PC-3 (cell line): ENCODE data around the gene NCOA7. TPM values are rescaled to one million over a fixed set of nuclear protein-coding genes. Genes with fewer than 3 reads are reported as not detected.
"Not testable (repeated sequence)": the region's sequence is repeated elsewhere in the genome, so short reads cannot be mapped to it uniquely, and the experiment has no call there.

Experiments used
- ATAC-seq: fragments of 200-7000 bp; cut with Tn5 transposase; 2 replicates; pipeline ENCODE4 v1.9.1; 2020; ENCODE audit warnings: mild to moderate bottlenecking, moderate library complexity
- BruUV-seq: library from RNA; stranded (reverse); fragments of 400-500 nt; replicated peaks from 2 replicates; lab custom pipeline; 2021; lab: Mats Ljungman, UMichigan
- CTCF ChIA-PET: fragments of 300-600 bp; sonication (Branson Sonifier 250); formaldehyde crosslinking; loops from one replicate; lab custom pipeline; 2022; ENCODE audit warnings: antibody characterized with exemption; lab: Charles Lee
- POLR2A ChIA-PET: fragments of 300-600 bp; sonication (Branson Sonifier 250); formaldehyde crosslinking; loops from one replicate; lab custom pipeline; 2022; ENCODE audit warnings: antibody characterized with exemption; ENCODE audit not compliant: unreplicated experiment; lab: Charles Lee
- DNase-seq: peaks from one replicate; pipeline ENCODE4 v3.0.0-alpha.2; 2015
- H2AFZ ChIP-seq: fragments of 300-600 bp; sonication (generic); 2 replicates; pipeline ENCODE4 v1.6.0; 2016; ENCODE audit warnings: antibody characterized with exemption, low read length
- H3F3A ChIP-seq: fragments of 300-600 bp; sonication (generic); one replicate; pipeline ENCODE4 v1.6.0; 2017; ENCODE audit warnings: antibody characterized with exemption, low read length, control low read depth, mild to moderate bottlenecking; ENCODE audit not compliant: unreplicated experiment
- H3K27ac ChIP-seq: fragments of 300-600 bp; sonication (generic); 2 replicates; pipeline ENCODE4 v1.5.1; 2016; ENCODE audit warnings: mild to moderate bottlenecking, low read length
- H3K27me3 ChIP-seq: fragments of 300-600 bp; sonication (generic); 2 replicates; pipeline ENCODE4 v1.6.1; 2016; ENCODE audit warnings: low read length, mixed read lengths
- H3K36me3 ChIP-seq: fragments of 300-600 bp; sonication (generic); 2 replicates; pipeline ENCODE4 v1.6.1; 2016; ENCODE audit warnings: low read depth, mixed run types, low read length, mixed read lengths
- H3K4me1 ChIP-seq: fragments of 300-600 bp; sonication (generic); 2 replicates; pipeline ENCODE4 v1.5.1; 2016; ENCODE audit warnings: low read length; ENCODE audit not compliant: insufficient read depth
- H3K4me2 ChIP-seq: fragments of 300-600 bp; sonication (generic); 2 replicates; pipeline ENCODE4 v1.6.0; 2016; ENCODE audit warnings: low read length
- H3K4me3 ChIP-seq: fragments of 300-600 bp; sonication (generic); 2 replicates; pipeline ENCODE4 v1.5.1; 2016; ENCODE audit warnings: mild to moderate bottlenecking, low read length, mixed read lengths
- H3K79me2 ChIP-seq: fragments of 300-600 bp; sonication (generic); 2 replicates; pipeline ENCODE4 v1.6.1; 2017; ENCODE audit warnings: low read length, mixed read lengths
- H3K9ac ChIP-seq: fragments of 300-600 bp; sonication (generic); 2 replicates; pipeline ENCODE4 v1.6.0; 2016; ENCODE audit warnings: mild to moderate bottlenecking, low read length
- H3K9me2 ChIP-seq: fragments of 300-600 bp; sonication (generic); replicated peaks from 2 replicates; pipeline ENCODE4 v1.6.1; 2016; ENCODE audit warnings: mixed run types, low read length, mixed read lengths
- H3K9me3 ChIP-seq: fragments of 300-600 bp; sonication (generic); 2 replicates; pipeline ENCODE4 v1.6.1; 2016; ENCODE audit warnings: low read length, mixed read lengths
- H4K20me1 ChIP-seq: fragments of 300-600 bp; sonication (generic); 2 replicates; pipeline ENCODE4 v1.6.1; 2016; ENCODE audit warnings: low read length, mixed read lengths
- EZH2 ChIP-seq: fragments of 300-600 bp; sonication (generic); IDR thresholded peaks from one replicate; pipeline ENCODE4 v1.6.1; 2017; ENCODE audit warnings: antibody characterized with exemption, mild to moderate bottlenecking, low read length; ENCODE audit not compliant: unreplicated experiment
- EZH2phosphoT487 ChIP-seq: fragments of 300-600 bp; sonication (generic); IDR thresholded peaks from 2 replicates; pipeline ENCODE4 v1.6.1; 2018; ENCODE audit warnings: mild to moderate bottlenecking, antibody characterized with exemption, low read length, borderline replicate concordance
- intact Hi-C: fragments of 100-400 bp; cut with micrococcal nuclease; formaldehyde crosslinking; loops from 2 replicates; pipeline ENCODE4 v1.9.0; 2023
- total RNA-seq: library from RNA; depleted of rRNA; stranded (reverse); fragments of >200 nt; gene quantifications from 2 replicates; pipeline ENCODE4 v1.2.3, GENCODE V29; 2014
- TF ChIP-seq, protein P1 (sequence below): fragments of 300-600 bp; sonication (generic); conservative IDR thresholded peaks from 2 replicates; pipeline ENCODE4 v1.5.1; 2017; ENCODE audit warnings: antibody characterized with exemption, low read depth, mild to moderate bottlenecking, low read length

The NCOA7 gene
- total RNA-seq, 1 experiment from 2014 or later: 13.4 TPM

- H3K79me2 ChIP-seq: no peaks in the 10 kb centered on the region
- DNase-seq: no peak
- TF ChIP-seq EZH2: no peak
- no peak for TF ChIP-seq EZH2phosphoT487
- TF ChIP-seq, protein P1, sequence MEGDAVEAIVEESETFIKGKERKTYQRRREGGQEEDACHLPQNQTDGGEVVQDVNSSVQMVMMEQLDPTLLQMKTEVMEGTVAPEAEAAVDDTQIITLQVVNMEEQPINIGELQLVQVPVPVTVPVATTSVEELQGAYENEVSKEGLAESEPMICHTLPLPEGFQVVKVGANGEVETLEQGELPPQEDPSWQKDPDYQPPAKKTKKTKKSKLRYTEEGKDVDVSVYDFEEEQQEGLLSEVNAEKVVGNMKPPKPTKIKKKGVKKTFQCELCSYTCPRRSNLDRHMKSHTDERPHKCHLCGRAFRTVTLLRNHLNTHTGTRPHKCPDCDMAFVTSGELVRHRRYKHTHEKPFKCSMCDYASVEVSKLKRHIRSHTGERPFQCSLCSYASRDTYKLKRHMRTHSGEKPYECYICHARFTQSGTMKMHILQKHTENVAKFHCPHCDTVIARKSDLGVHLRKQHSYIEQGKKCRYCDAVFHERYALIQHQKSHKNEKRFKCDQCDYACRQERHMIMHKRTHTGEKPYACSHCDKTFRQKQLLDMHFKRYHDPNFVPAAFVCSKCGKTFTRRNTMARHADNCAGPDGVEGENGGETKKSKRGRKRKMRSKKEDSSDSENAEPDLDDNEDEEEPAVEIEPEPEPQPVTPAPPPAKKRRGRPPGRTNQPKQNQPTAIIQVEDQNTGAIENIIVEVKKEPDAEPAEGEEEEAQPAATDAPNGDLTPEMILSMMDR: no peak
- no peaks in the 10 kb centered on the region for H3K9me3 ChIP-seq
- no peak for ATAC-seq
- no peaks in the 10 kb centered on the region; the same call in 1 of the 2 replicates for H3K36me3 ChIP-seq
- no peak overlapping the region for H3K4me2 ChIP-seq
- no peak overlapping the region for H3K4me3 ChIP-seq
- no peaks in the 10 kb centered on the region for H3F3A ChIP-seq
- intact Hi-C loops: no loop called here
- no TSS peak for BruUV-seq
- no peaks in the 10 kb centered on the region for H3K4me1 ChIP-seq
- H3K27me3 ChIP-seq: peaks cover 8% of the 10 kb centered on the region; the same call in 1 of the 2 replicates
- H4K20me1 ChIP-seq: no peaks in the 10 kb centered on the region
- POLR2A ChIA-PET: no interaction called here
- no peak overlapping the region for H2AFZ ChIP-seq
- no peaks in the 10 kb centered on the region for H3K9me2 ChIP-seq
- H3K27ac ChIP-seq: no peak overlapping the region
- H3K9ac ChIP-seq: no peak overlapping the region
- CTCF ChIA-PET: no interaction called here
Measured at GRCh38 chr6:125773387-125774341, 17.1 kb upstream of the NCOA7 start.

- BruUV-seq: not testable (repeated sequence)
Measured at GRCh38 chr6:125776107-125776826, 14.5 kb upstream of the NCOA7 start.

DNA sequence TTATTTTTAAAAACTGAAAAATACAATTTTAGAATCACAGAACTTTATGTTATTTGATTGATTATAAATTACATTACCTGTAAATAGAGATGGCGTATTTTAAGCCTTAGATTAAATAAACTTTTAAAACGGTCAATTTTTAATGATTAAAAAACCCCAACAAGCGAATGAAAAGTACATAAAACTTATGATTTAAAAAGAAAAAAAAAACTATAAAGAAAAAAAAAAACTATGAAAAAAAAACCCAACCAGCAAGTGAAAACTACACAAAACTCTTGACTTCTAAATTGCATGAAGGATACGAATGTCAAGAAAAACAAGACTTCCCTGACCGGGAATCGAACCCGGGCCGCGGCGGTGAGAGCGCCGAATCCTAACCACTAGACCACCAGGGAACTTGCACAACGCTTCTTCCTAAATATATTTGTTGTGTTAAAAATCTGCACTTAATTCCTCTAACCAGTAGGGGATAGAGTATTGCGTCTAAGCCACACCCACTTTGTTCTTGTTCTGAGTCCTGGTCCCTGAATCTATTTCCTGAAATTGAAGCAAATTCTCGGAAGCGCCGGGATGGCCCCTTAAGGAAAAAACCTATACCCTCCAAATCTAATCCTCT lies 10.7 kb upstream of the NCOA7 start:
- intact Hi-C loops: loop anchor here (1.0 to 5.0 kb wide), 3 partner anchors 79 to 192 kb away; partner anchors contain the start of gene HINT3
- POLR2A ChIA-PET: no interaction called here
- Histone ChIP-seq H3K4me1 (peaks cover 15% of the 10 kb centered on the region), H3K27ac (peak overlapping the region; percentile 54), H3K9me3 (no peaks in the 10 kb centered on the region), H3K4me2 (peak overlapping the region; percentile 78), H3K27me3 (peaks cover 4% of the 10 kb centered on the region; the same call in 1 of the 2 replicates), H3F3A (no peaks in the 10 kb centered on the region), H3K9me2 (no peaks in the 10 kb centered on the region), H3K9ac (peak overlapping the region; percentile 72), H3K36me3 (no peaks in the 10 kb centered on the region), H2AFZ (peak overlapping the region; percentile 86), H3K4me3 (peak overlapping the region; percentile 94), H4K20me1 (no peaks in the 10 kb centered on the region), H3K79me2 (no peaks in the 10 kb centered on the region)
- peak; percentile 68 for ATAC-seq
- CTCF ChIA-PET: no interaction called here
- no TSS peak for BruUV-seq
- TF ChIP-seq EZH2: no peak
- no peak for TF ChIP-seq EZH2phosphoT487
- TF ChIP-seq, protein P1: no peak
- peak; percentile 94 for DNase-seq

More at GRCh38 chr6:125776107-125776826, 14.5 kb upstream of the NCOA7 start:
- H3K4me3 ChIP-seq, H4K20me1 ChIP-seq, H3K9ac ChIP-seq, H2AFZ ChIP-seq, DNase-seq, intact Hi-C loops, POLR2A ChIA-PET, CTCF ChIA-PET, H3K9me3 ChIP-seq, H3K79me2 ChIP-seq, H3F3A ChIP-seq, H3K27me3 ChIP-seq, H3K27ac ChIP-seq, H3K4me1 ChIP-seq, H3K4me2 ChIP-seq, ATAC-seq, H3K36me3 ChIP-seq, H3K9me2 ChIP-seq: not testable (repeated sequence)
